DND-41 (cell line): ENCODE results near the gene FZD4.

Experiments used
- EZH2 ChIP-seq: IDR thresholded peaks from 3 replicates; pipeline ENCODE4 v1.6.1; 2012; ENCODE audit warnings: borderline replicate concordance, low read depth, mild to moderate bottlenecking, moderate library complexity, low read length, inconsistent platforms; ENCODE audit not compliant: severe bottlenecking
- TF ChIP-seq, protein P1 (sequence below): IDR thresholded peaks from 2 replicates; pipeline ENCODE4 v1.5.1; 2012; ENCODE audit warnings: borderline replicate concordance, low read length, moderate library complexity, mild to moderate bottlenecking; ENCODE audit not compliant: poor library complexity, severe bottlenecking; ENCODE audit errors: extremely low read depth

DNA sequence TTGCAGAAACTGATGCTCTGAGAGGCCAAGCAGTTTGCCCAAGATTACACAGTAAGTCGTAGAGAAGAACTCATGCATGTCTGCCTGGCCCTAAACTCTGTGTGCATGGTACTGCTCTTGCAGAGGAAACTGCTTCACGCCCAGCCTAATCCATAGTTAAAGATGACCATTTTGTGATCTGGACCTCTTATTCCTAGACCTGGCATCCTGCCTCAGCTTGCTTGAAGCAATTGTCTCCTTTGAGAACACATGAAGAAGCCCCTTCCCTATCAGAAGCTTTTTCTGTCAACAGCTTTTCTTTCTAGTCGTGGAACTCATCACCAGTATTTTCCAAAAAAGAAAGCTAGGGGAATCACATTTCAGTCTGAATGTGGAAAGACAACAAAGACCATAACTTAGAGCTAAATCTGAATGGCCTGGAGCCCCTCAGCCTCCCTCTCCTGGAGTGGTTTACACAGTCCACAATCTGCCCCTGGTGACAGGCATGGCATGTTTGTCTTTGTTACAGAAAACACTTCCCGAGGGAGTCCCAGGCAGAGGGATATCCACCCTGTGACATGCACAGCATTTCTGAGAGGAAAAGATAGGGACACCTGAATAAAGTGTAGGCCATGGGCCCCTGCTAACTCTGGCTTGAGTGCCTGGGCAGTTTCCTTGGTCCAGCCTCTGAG lies 2.9 kb upstream of the FZD4 start:
- TF ChIP-seq, protein P1, sequence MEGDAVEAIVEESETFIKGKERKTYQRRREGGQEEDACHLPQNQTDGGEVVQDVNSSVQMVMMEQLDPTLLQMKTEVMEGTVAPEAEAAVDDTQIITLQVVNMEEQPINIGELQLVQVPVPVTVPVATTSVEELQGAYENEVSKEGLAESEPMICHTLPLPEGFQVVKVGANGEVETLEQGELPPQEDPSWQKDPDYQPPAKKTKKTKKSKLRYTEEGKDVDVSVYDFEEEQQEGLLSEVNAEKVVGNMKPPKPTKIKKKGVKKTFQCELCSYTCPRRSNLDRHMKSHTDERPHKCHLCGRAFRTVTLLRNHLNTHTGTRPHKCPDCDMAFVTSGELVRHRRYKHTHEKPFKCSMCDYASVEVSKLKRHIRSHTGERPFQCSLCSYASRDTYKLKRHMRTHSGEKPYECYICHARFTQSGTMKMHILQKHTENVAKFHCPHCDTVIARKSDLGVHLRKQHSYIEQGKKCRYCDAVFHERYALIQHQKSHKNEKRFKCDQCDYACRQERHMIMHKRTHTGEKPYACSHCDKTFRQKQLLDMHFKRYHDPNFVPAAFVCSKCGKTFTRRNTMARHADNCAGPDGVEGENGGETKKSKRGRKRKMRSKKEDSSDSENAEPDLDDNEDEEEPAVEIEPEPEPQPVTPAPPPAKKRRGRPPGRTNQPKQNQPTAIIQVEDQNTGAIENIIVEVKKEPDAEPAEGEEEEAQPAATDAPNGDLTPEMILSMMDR = no peak
- TF ChIP-seq EZH2 = no peak
